ENCODE data around the gene SPARC. TPM values are rescaled to one million over a fixed set of nuclear protein-coding genes. Genes with fewer than 3 reads are reported as not detected.

SPARC gene
- total RNA-seq, 1 experiment from 2014 or later, result not detected

DNA sequence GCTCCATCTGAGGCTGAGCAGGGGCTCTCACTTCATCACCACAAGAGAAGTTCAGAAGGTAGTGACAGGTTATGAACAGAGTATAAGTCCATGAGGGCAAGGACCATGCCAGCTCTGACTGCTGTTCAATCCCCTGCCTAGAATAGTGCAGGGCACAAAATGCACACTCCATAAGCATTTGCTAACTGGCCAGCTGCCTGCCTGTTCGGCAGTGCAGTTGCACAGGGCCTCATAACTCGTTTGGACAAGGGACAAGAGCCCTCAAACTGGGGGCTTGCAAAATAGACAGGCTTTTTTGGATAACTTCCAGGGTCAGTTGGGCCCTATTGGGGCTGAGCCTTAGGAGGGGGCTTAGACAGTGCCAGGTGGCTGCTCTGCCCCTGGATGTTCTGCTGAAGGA is 21.1 kb downstream of the SPARC start:
- BruUV-seq (replicated peaks), result no TSS peak
- Mint-ChIP-seq H3K4me1 (ENCODE audit: low read depth, unreplicated experiment) (peaks cover 20% of the 10 kb centered on the region), H3K27ac (ENCODE audit: unreplicated experiment) (no peak overlapping the region), H3K36me3 (ENCODE audit: insufficient read depth, unreplicated experiment) (no peaks in the 10 kb centered on the region), H3K4me3 (ENCODE audit: low read depth, unreplicated experiment) (no peak overlapping the region), H3K9me3 (ENCODE audit: low read depth, unreplicated experiment) (no peaks in the 10 kb centered on the region), H3K27me3 (ENCODE audit: unreplicated experiment) (peaks cover 12% of the 10 kb centered on the region)
- DNase-seq, result no peak
- intact Hi-C loops (cut with micrococcal nuclease; ENCODE audit: unreplicated experiment), result no loop called here
- CTCF ChIA-PET, result interaction anchor here (0.7 to 1.4 kb wide), 3 partner anchors 13 to 134 kb away, joined by 4 to 12 read pairs (median 5); no protein-coding TSS in a partner anchor
- TF ChIP-seq CTCF (IDR thresholded peaks at IDR 0.05; ENCODE audit: unreplicated experiment), result no peak

GRCh38 chr5:151664694-151665585 is 21.8 kb downstream of the SPARC start:
- intact Hi-C loops (cut with micrococcal nuclease; ENCODE audit: unreplicated experiment), result no loop called here
- no peaks in the 10 kb centered on the region for H3K36me3 Mint-ChIP-seq (ENCODE audit: insufficient read depth, unreplicated experiment)
- H3K4me1 Mint-ChIP-seq (ENCODE audit: low read depth, unreplicated experiment), result peaks cover 20% of the 10 kb centered on the region
- no peak for DNase-seq
- H3K9me3 Mint-ChIP-seq (ENCODE audit: low read depth, unreplicated experiment), result no peaks in the 10 kb centered on the region
- no peak overlapping the region for H3K27ac Mint-ChIP-seq (ENCODE audit: unreplicated experiment)
- H3K27me3 Mint-ChIP-seq (ENCODE audit: unreplicated experiment), result peaks cover 12% of the 10 kb centered on the region
- TF ChIP-seq CTCF (IDR thresholded peaks at IDR 0.05; ENCODE audit: unreplicated experiment), result no peak
- no peak overlapping the region for H3K4me3 Mint-ChIP-seq (ENCODE audit: low read depth, unreplicated experiment)
- BruUV-seq (replicated peaks), result no TSS peak
- CTCF ChIA-PET, result interaction anchor here (0.7 to 1.4 kb wide), 4 partner anchors 13 to 135 kb away, joined by 4 to 13 read pairs (median 8); no protein-coding TSS in a partner anchor

- Mint-ChIP-seq H3K27me3 (ENCODE audit: unreplicated experiment) (peaks cover 12% of the 10 kb centered on the region), H3K9me3 (ENCODE audit: low read depth, unreplicated experiment) (no peaks in the 10 kb centered on the region), H3K27ac (ENCODE audit: unreplicated experiment) (no peak overlapping the region), H3K4me3 (ENCODE audit: low read depth, unreplicated experiment) (no peak overlapping the region), H3K36me3 (ENCODE audit: insufficient read depth, unreplicated experiment) (no peaks in the 10 kb centered on the region), H3K4me1 (ENCODE audit: low read depth, unreplicated experiment) (peaks cover 20% of the 10 kb centered on the region)
- TF ChIP-seq CTCF (IDR thresholded peaks at IDR 0.05; ENCODE audit: unreplicated experiment), result no peak
- DNase-seq, result no peak
- no TSS peak for BruUV-seq (replicated peaks)
- CTCF ChIA-PET, result interaction anchor here (0.7 kb wide), 1 partner anchor 162 kb away, joined by 3 read pairs; no protein-coding TSS in a partner anchor
- intact Hi-C loops (cut with micrococcal nuclease; ENCODE audit: unreplicated experiment), result no loop called here
Measured at GRCh38 chr5:151663617-151664293, 23.0 kb downstream of the SPARC start.

GRCh38 chr5:151662805-151663204 is 23.9 kb downstream of the SPARC start:
- Mint-ChIP-seq H3K36me3 (ENCODE audit: insufficient read depth, unreplicated experiment) (no peaks in the 10 kb centered on the region), H3K27me3 (ENCODE audit: unreplicated experiment) (peaks cover 12% of the 10 kb centered on the region), H3K4me1 (ENCODE audit: low read depth, unreplicated experiment) (peaks cover 20% of the 10 kb centered on the region), H3K27ac (ENCODE audit: unreplicated experiment) (no peak overlapping the region), H3K4me3 (ENCODE audit: low read depth, unreplicated experiment) (no peak overlapping the region), H3K9me3 (ENCODE audit: low read depth, unreplicated experiment) (no peaks in the 10 kb centered on the region)
- intact Hi-C loops (cut with micrococcal nuclease; ENCODE audit: unreplicated experiment), result no loop called here
- TF ChIP-seq CTCF (IDR thresholded peaks at IDR 0.05; ENCODE audit: unreplicated experiment), result no peak
- no TSS peak for BruUV-seq (replicated peaks)
- DNase-seq, result no peak
- CTCF ChIA-PET, result no interaction called here
